HCT116 (cell line): ENCODE data around the gene SNAPC1. TPM values are rescaled to one million over a fixed set of nuclear protein-coding genes. Genes with fewer than 3 reads are reported as not detected.
A peak's percentile ranks its signal among the peaks of the same experiment; 100 is the strongest.
"Not testable (repeated sequence)": the region's sequence is repeated elsewhere in the genome, so short reads cannot be mapped to it uniquely, and the experiment has no call there.

ENCODE experiments used
- ATAC-seq: fragments of 200-7000 bp; cut with Tn5 transposase; 2 replicates; pipeline ENCODE4 v1.9.1; 2020; ENCODE audit warnings: mild to moderate bottlenecking, moderate library complexity
- BruUV-seq: library from RNA; stranded (reverse); fragments of 400-500 nt; replicated peaks from 2 replicates; lab custom pipeline; 2021; lab: Mats Ljungman, UMichigan
- CTCF ChIA-PET: fragments of 300-600 bp; sonication (Branson Sonifier 250); formaldehyde crosslinking; loops from one replicate; lab custom pipeline; 2021; ENCODE audit warnings: antibody characterized with exemption; lab: Charles Lee
- POLR2A ChIA-PET: fragments of 300-600, 350-600 bp; sonication (Branson Sonifier 250); formaldehyde crosslinking; loops from one replicate; lab custom pipeline; 2021; ENCODE audit warnings: antibody characterized with exemption; lab: Charles Lee
- RAD21 ChIA-PET, 2 experiments: fragments of 300-600 bp; sonication (Branson Sonifier 250); formaldehyde crosslinking; loops; one replicate each; lab custom pipeline; 2023; ENCODE audit warnings: low total read pairs in 2 of 2; ENCODE audit not compliant: uncharacterized antibody in 2 of 2, unreplicated experiment in 2 of 2, low non-redundant PET in 1 of 2; lab: Charles Lee
- DNase-seq: peaks from one replicate; pipeline ENCODE4 v3.0.0-alpha.2; 2010; ENCODE audit warnings: low read depth, low spot score
- H2AFZ ChIP-seq: fragments of 200-600 bp; shearing (Covaris generic), sonication (generic); 2 replicates; pipeline ENCODE4 v1.6.1; 2017; ENCODE audit warnings: low read depth, mixed run types, mixed read lengths, antibody characterized with exemption, low read length; ENCODE audit not compliant: poor library complexity, severe bottlenecking
- H3K27ac ChIP-seq: 2 replicates; pipeline ENCODE4 v1.5.1; 2012; ENCODE audit warnings: low read depth, low read length
- H3K27me3 ChIP-seq: fragments of 200-600 bp; sonication (generic); 2 replicates; pipeline ENCODE4 v1.6.1; 2016; ENCODE audit warnings: mixed run types, low read length, mixed read lengths; ENCODE audit not compliant: insufficient read depth
- H3K36me3 ChIP-seq, 2 experiments: fragments of 200-500 bp in 1 of 2; fragments of 200-600 bp in 1 of 2; sonication (Bioruptor generic) in 1 of 2; sonication (generic) in 1 of 2; 2 replicates each; pipeline versions ENCODE4 v1.5.1 to v1.6.1; 2014 to 2016; ENCODE audit warnings: low read length in 2 of 2, inconsistent platforms in 1 of 2, mixed read lengths in 1 of 2, mixed run types in 1 of 2; ENCODE audit not compliant: insufficient read depth in 2 of 2, control insufficient read depth in 1 of 2
- H3K4me1 ChIP-seq, 2 experiments: fragments of 200-600 bp in 1 of 2; sonication (generic) in 1 of 2; 2 replicates each; pipeline versions ENCODE4 v1.5.1 to v1.6.1; 2012 to 2017; ENCODE audit warnings: low read length in 2 of 2, inconsistent platforms in 1 of 2, mild to moderate bottlenecking in 1 of 2, mixed read lengths in 1 of 2, mixed run types in 1 of 2, moderate library complexity in 1 of 2; ENCODE audit not compliant: insufficient read depth in 2 of 2, control insufficient read depth in 1 of 2
- H3K4me2 ChIP-seq: fragments of 200-600 bp; sonication (generic); 2 replicates; pipeline ENCODE4 v1.6.1; 2017; ENCODE audit warnings: mixed run types, low read length, mixed read lengths
- H3K4me3 ChIP-seq, 2 experiments: fragments of 200-600 bp in 1 of 2; sonication (generic) in 1 of 2; replicated peaks in 1 of 2; 2 replicates each; pipeline ENCODE4 v1.5.1; 2011 to 2016; ENCODE audit warnings: low read length in 2 of 2, control low read depth in 1 of 2, low read depth in 1 of 2, mild to moderate bottlenecking in 1 of 2, mixed read lengths in 1 of 2, mixed run types in 1 of 2
- H3K79me2 ChIP-seq: fragments of 200-600 bp; sonication (generic); 2 replicates; pipeline ENCODE4 v1.6.1; 2017; ENCODE audit warnings: mild to moderate bottlenecking, mixed run types, low read length, moderate library complexity, mixed read lengths; ENCODE audit not compliant: insufficient read depth
- H3K9ac ChIP-seq: fragments of 200-600 bp; sonication (generic); 2 replicates; pipeline ENCODE4 v1.6.1; 2016; ENCODE audit warnings: low read length, mixed read lengths
- H3K9me2 ChIP-seq: fragments of 200-600 bp; sonication (generic), shearing (Covaris generic); 2 replicates; pipeline ENCODE4 v1.6.1; 2017; ENCODE audit warnings: mixed run types, mild to moderate bottlenecking, moderate library complexity; ENCODE audit not compliant: insufficient read depth
- H3K9me3 ChIP-seq, 2 experiments: fragments of 200-500 bp in 1 of 2; fragments of 200-600 bp in 1 of 2; sonication (Bioruptor generic) in 1 of 2; sonication (generic) in 1 of 2; 2 replicates each; pipeline ENCODE4 v1.6.1; 2014 to 2017; ENCODE audit warnings: low read length in 2 of 2, mixed read lengths in 2 of 2, inconsistent platforms in 1 of 2, low read depth in 1 of 2, mild to moderate bottlenecking in 1 of 2, mixed run types in 1 of 2, moderate library complexity in 1 of 2; ENCODE audit not compliant: control insufficient read depth in 1 of 2, insufficient read depth in 1 of 2
- H4K20me1 ChIP-seq: fragments of 200-600 bp; sonication (generic), shearing (Covaris generic); 2 replicates; pipeline ENCODE4 v1.6.1; 2017; ENCODE audit warnings: mixed run types, mild to moderate bottlenecking, moderate library complexity; ENCODE audit not compliant: insufficient read depth
- ATF3 ChIP-seq: IDR thresholded peaks from 2 replicates; pipeline ENCODE4 v1.6.1; 2012
- ELF1 ChIP-seq: IDR thresholded peaks from 2 replicates; pipeline ENCODE4 v1.6.1; 2012; ENCODE audit warnings: low read depth, borderline replicate concordance
- EZH2phosphoT487 ChIP-seq: fragments of 200-600 bp; IDR thresholded peaks from 2 replicates; pipeline ENCODE4 v1.6.1; 2018; ENCODE audit warnings: antibody characterized with exemption, borderline replicate concordance
- FOSL1 ChIP-seq: IDR thresholded peaks from 2 replicates; pipeline ENCODE4 v1.6.1; 2012; ENCODE audit warnings: low read depth
- POLR2A ChIP-seq: IDR thresholded peaks from 2 replicates; pipeline ENCODE4 v1.7.0; 2011; ENCODE audit warnings: borderline replicate concordance; ENCODE audit not compliant: insufficient read depth, insufficient read length; ENCODE audit errors: extremely low read depth
- RAD21 ChIP-seq: IDR thresholded peaks from 2 replicates; pipeline ENCODE4 v1.6.1; 2012; ENCODE audit warnings: low read depth, mild to moderate bottlenecking
- REST ChIP-seq: IDR thresholded peaks from 2 replicates; pipeline ENCODE4 v1.6.1; 2012; ENCODE audit warnings: low read depth
- SIN3A ChIP-seq: IDR thresholded peaks from 2 replicates; pipeline ENCODE4 v1.6.1; 2012; ENCODE audit warnings: low read depth
- SP1 ChIP-seq: IDR thresholded peaks from 2 replicates; pipeline ENCODE4 v1.6.1; 2012; ENCODE audit warnings: low read depth
- ZFX ChIP-seq: fragments of 450-650 bp; IDR thresholded peaks from 2 replicates; pipeline ENCODE4 v1.6.1; 2017
- ZNF274 ChIP-seq: fragments of 200-500 bp; sonication (Bioruptor generic); IDR thresholded peaks from 2 replicates; pipeline ENCODE4 v1.6.1; 2014; ENCODE audit warnings: mild to moderate bottlenecking, low read depth, low read length, inconsistent platforms
- intact Hi-C: fragments of 100-400 bp; cut with micrococcal nuclease; formaldehyde crosslinking; loops from 2 replicates; pipeline ENCODE4 v1.10.0; 2022
- total RNA-seq: library from RNA; stranded (reverse); gene quantifications from one replicate; pipeline ENCODE4 v1.2.1, GENCODE V29; 2021; ENCODE audit not compliant: unreplicated experiment

Gene SNAPC1
- total RNA-seq, 1 experiment from 2014 or later, result 8.2 TPM

- ChIA-PET RAD21 (no interaction called here), POLR2A (no interaction called here), CTCF (no interaction called here)
- intact Hi-C loops, result loop anchor here (5.0 kb wide), 1 partner anchor 82 kb away; no protein-coding TSS in a partner anchor
- peaks cover 8 to 27% of the 10 kb centered on the region in 2 experiments; a peak in 3 of 4 replicates for H3K4me1 ChIP-seq
- no peak overlapping the region for H3K4me3 ChIP-seq
- no peak overlapping the region for H2AFZ ChIP-seq
- no peaks in the 10 kb centered on the region for H3K36me3 ChIP-seq
- TF ChIP-seq ATF3 (no peak), POLR2A (no peak), ZFX (no peak), FOSL1 (no peak), SIN3A (no peak), EZH2phosphoT487 (no peak), ELF1 (no peak), ZNF274 (no peak), REST (no peak), SP1 (no peak), RAD21 (no peak)
- H4K20me1 ChIP-seq, result no peaks in the 10 kb centered on the region
- BruUV-seq, result no TSS peak
- no peaks in the 10 kb centered on the region; the same call in 1 of the 2 replicates for H3K79me2 ChIP-seq
- no peaks in the 10 kb centered on the region for H3K9me2 ChIP-seq
- H3K27me3 ChIP-seq, result no peaks in the 10 kb centered on the region
- no peak overlapping the region for H3K9ac ChIP-seq
- no peaks in the 10 kb centered on the region for H3K9me3 ChIP-seq
- peak overlapping the region; percentile 16; the same call in 1 of the 2 replicates for H3K4me2 ChIP-seq
- no peak for DNase-seq
- H3K27ac ChIP-seq, result no peak overlapping the region
- no peak for ATAC-seq
Measured at GRCh38 chr14:61754627-61755381, 7.4 kb upstream of the SNAPC1 start.

GRCh38 chr14:61755382-61755742 lies 6.9 kb upstream of the SNAPC1 start:
- H3K4me3 ChIP-seq, H3K36me3 ChIP-seq, DNase-seq, H2AFZ ChIP-seq, H3K4me2 ChIP-seq, H3K9me3 ChIP-seq, H3K27ac ChIP-seq, H3K27me3 ChIP-seq, BruUV-seq, H3K9me2 ChIP-seq, H3K79me2 ChIP-seq, POLR2A ChIA-PET, ATAC-seq, intact Hi-C loops, H4K20me1 ChIP-seq, RAD21 ChIA-PET, CTCF ChIA-PET, H3K9ac ChIP-seq: not testable (repeated sequence)
- H3K4me1 ChIP-seq, result peaks cover 4 to 21% of the 10 kb centered on the region in 2 experiments; a peak in 3 of 4 replicates
